ENCODE measurements around the gene FCGR2B.
"Not testable (repeated sequence)": the region's sequence is repeated elsewhere in the genome, so short reads cannot be mapped to it uniquely, and the experiment has no call there.

FCGR2B gene

GRCh38 chr1:161647507-161648360 lies 15.2 kb upstream of the FCGR2B start:
- peak; percentile 60 for DNase-seq

GRCh38 chr1:161653541-161653940 lies 9.4 kb upstream of the FCGR2B start:
- not testable (repeated sequence) for DNase-seq

GRCh38 chr1:161653971-161654370 lies 9.0 kb upstream of the FCGR2B start:
- DNase-seq = not testable (repeated sequence)

- DNase-seq = not testable (repeated sequence)
These were observed 4.4 kb upstream of the FCGR2B start for GRCh38 chr1:161658524-161658923.

- not testable (repeated sequence) for DNase-seq
These were observed 1.2 kb upstream of the FCGR2B start for GRCh38 chr1:161661660-161662311.

- not testable (repeated sequence) for DNase-seq
These were observed 626 bp downstream of the FCGR2B start for GRCh38 chr1:161663569-161663968.

GRCh38 chr1:161664689-161665088 lies 1.7 kb downstream of the FCGR2B start:
- DNase-seq = not testable (repeated sequence)

GRCh38 chr1:161671045-161672020 lies 8.4 kb downstream of the FCGR2B start:
- DNase-seq = not testable (repeated sequence)

GRCh38 chr1:161673437-161673836 lies 10.5 kb downstream of the FCGR2B start:
- DNase-seq = not testable (repeated sequence)

GRCh38 chr1:161674447-161674846 lies 11.5 kb downstream of the FCGR2B start:
- DNase-seq = not testable (repeated sequence)

GRCh38 chr1:161674908-161675307 lies 12.0 kb downstream of the FCGR2B start:
- DNase-seq = not testable (repeated sequence)

- DNase-seq = no peak
These were observed 13.5 kb downstream of the FCGR2B start for GRCh38 chr1:161676441-161676840.

GRCh38 chr1:161676958-161677689 lies 14.2 kb downstream of the FCGR2B start:
- DNase-seq = no peak

GRCh38 chr1:161678500-161678899 lies 15.6 kb downstream of the FCGR2B start:
- peak; percentile 15 for DNase-seq

- DNase-seq = no peak
These were observed 18.9 kb downstream of the FCGR2B start for GRCh38 chr1:161681879-161682278.

- no peak for DNase-seq
These were observed 26.0 kb downstream of the FCGR2B start for GRCh38 chr1:161688946-161689345.

- DNase-seq = no peak
These were observed 28.9 kb downstream of the FCGR2B start for GRCh38 chr1:161691846-161692245.

- not testable (repeated sequence) for DNase-seq
These were observed 30.2 kb downstream of the FCGR2B start for GRCh38 chr1:161693020-161693712.

- not testable (repeated sequence) for DNase-seq
These were observed 35.4 kb downstream of the FCGR2B start for GRCh38 chr1:161698302-161698701.

GRCh38 chr1:161702250-161702649 lies 39.3 kb downstream of the FCGR2B start:
- DNase-seq = no peak

GRCh38 chr1:161705537-161705936 lies 42.6 kb downstream of the FCGR2B start:
- no peak for DNase-seq

- DNase-seq = peak; percentile 41
These were observed 43.2 kb downstream of the FCGR2B start for GRCh38 chr1:161706113-161706481.

All from suppressor macrophage treated with lipopolysaccharide for 4 hours (primary cell).